Iris pigment epithelial cell (primary cell): ENCODE measurements around the gene DDN.

Source experiments
- DNase-seq: peaks from one replicate; pipeline ENCODE4 v3.0.0-alpha.2; 2011; ENCODE audit warnings: low read depth

Gene DDN

GRCh38 chr12:49013428-49013827 lies 14.3 kb upstream of the DDN start:
- no peak for DNase-seq

GRCh38 chr12:49012739-49013138 lies 13.6 kb upstream of the DDN start:
- no peak for DNase-seq

- DNase-seq, result peak; percentile 29
Measured at GRCh38 chr12:49010092-49010668, 11.0 kb upstream of the DDN start.

- DNase-seq, result no peak
Measured at GRCh38 chr12:49008943-49009342, 9.8 kb upstream of the DDN start.

GRCh38 chr12:49000346-49000745 lies 1.2 kb upstream of the DDN start:
- DNase-seq, result no peak

GRCh38 chr12:48998497-48999353 lies 450 bp downstream of the DDN start:
- no peak for DNase-seq

- no peak for DNase-seq
Measured at GRCh38 chr12:48997719-48998496, 1.3 kb downstream of the DDN start.

- DNase-seq, result peak; percentile 72
Measured at GRCh38 chr12:48996794-48997718, 2.1 kb downstream of the DDN start.

- DNase-seq, result peak; percentile 74
Measured at GRCh38 chr12:48995086-48995879, 3.9 kb downstream of the DDN start.

- no peak for DNase-seq
Measured at GRCh38 chr12:48994224-48995085, 4.7 kb downstream of the DDN start.

- DNase-seq, result no peak
Measured at GRCh38 chr12:48993787-48994186, 5.4 kb downstream of the DDN start.

GRCh38 chr12:48991247-48992050 lies 7.7 kb downstream of the DDN start:
- DNase-seq, result no peak

GRCh38 chr12:48990552-48990951 lies 8.6 kb downstream of the DDN start:
- no peak for DNase-seq

- no peak for DNase-seq
Measured at GRCh38 chr12:48988030-48988649, 11.0 kb downstream of the DDN start.

GRCh38 chr12:48986720-48987291 lies 12.4 kb downstream of the DDN start:
- no peak for DNase-seq

- DNase-seq, result no peak
Measured at GRCh38 chr12:48985901-48986300, 13.3 kb downstream of the DDN start.

GRCh38 chr12:48985475-48985897 lies 13.7 kb downstream of the DDN start:
- DNase-seq, result no peak

GRCh38 chr12:48982397-48983080 lies 16.6 kb downstream of the DDN start:
- DNase-seq, result no peak
